ENCODE measurements around the gene FHIT. TPM values are rescaled to one million over a fixed set of nuclear protein-coding genes. Genes with fewer than 3 reads are reported as not detected.

Gene FHIT
- total RNA-seq, 1 donor = 2.2 TPM

DNA sequence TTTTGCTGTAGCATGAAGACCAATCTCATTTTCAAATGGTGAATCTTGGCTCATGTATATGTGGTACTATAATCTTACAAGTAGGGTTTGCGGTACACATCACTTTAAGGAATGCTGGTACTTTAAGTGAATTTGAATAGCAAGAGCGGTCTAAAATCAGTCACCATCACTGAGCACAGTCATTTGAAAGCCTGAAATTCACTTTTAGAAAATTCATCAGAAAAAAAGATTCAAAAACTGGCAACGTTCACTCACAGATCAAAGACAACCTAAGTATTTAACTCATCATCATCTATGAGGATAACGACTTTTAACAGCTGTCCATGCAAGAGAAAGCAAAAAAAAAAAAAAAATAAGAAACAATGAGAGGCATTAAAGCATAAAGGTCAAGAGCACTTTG lies 111.6 kb downstream of the FHIT start:
- DNase-seq (ENCODE audit: low read depth) = no peak
- no peak for TF ChIP-seq CTCF (IDR thresholded peaks at IDR 0.05; ENCODE audit: insufficient read depth, low read depth, low read length)
- no peak overlapping the region for H3K4me3 ChIP-seq (ENCODE audit: low read depth, low read length)

DNA sequence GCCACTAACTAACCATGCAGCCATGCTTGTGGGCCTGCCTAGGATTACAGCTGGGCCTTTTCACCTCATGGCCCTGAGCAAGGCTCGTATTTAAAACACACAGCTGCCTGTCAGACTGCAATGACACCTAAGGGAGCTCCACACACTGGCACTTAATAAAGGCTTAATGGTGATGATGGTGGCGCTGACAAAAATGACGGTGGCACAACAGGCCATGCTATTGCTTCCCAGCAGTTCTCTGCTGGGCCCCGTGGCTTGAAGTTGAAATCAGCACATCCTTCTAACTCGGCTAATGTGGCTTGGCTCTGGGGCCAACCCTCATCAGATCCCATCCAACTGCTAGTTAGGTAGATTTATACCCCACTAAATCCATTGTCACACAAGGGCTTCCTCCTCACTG lies 112.9 kb downstream of the FHIT start:
- H3K4me3 ChIP-seq (ENCODE audit: low read depth, low read length) = no peak overlapping the region
- DNase-seq (ENCODE audit: low read depth) = no peak
- no peak for TF ChIP-seq CTCF (IDR thresholded peaks at IDR 0.05; ENCODE audit: insufficient read depth, low read depth, low read length)

DNA sequence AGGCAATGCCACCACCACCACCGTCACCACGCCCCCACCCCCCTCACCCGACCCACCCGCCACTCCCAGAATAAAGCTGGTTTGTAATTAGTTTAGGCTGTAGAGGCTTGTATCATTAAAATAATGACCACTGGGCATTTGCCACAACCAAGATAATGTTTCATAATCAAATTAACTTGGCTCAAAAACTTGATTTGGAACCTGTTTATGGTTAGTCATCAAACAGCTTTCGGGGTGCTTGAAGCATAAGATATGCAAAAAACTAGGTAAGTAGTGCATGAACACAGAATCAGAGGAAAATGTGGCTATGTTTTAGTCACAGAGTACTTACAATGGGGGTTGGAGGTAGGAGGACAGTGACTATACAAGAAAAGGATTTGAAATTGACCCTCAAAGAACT lies 115.1 kb downstream of the FHIT start:
- no peak for TF ChIP-seq CTCF (IDR thresholded peaks at IDR 0.05; ENCODE audit: insufficient read depth, low read depth, low read length)
- no peak overlapping the region for H3K4me3 ChIP-seq (ENCODE audit: low read depth, low read length)
- DNase-seq (ENCODE audit: low read depth) = no peak

GRCh38 chr3:61134532-61134931 lies 116.7 kb downstream of the FHIT start:
- no peak for TF ChIP-seq CTCF (IDR thresholded peaks at IDR 0.05; ENCODE audit: insufficient read depth, low read depth, low read length)
- no peak overlapping the region for H3K4me3 ChIP-seq (ENCODE audit: low read depth, low read length)
- no peak for DNase-seq (ENCODE audit: low read depth)

- H3K4me3 ChIP-seq (ENCODE audit: low read depth, low read length) = no peak overlapping the region
- DNase-seq (ENCODE audit: low read depth) = no peak
- TF ChIP-seq CTCF (IDR thresholded peaks at IDR 0.05; ENCODE audit: insufficient read depth, low read depth, low read length) = no peak
Observed at GRCh38 chr3:61132062-61132461, 119.2 kb downstream of the FHIT start.

DNA sequence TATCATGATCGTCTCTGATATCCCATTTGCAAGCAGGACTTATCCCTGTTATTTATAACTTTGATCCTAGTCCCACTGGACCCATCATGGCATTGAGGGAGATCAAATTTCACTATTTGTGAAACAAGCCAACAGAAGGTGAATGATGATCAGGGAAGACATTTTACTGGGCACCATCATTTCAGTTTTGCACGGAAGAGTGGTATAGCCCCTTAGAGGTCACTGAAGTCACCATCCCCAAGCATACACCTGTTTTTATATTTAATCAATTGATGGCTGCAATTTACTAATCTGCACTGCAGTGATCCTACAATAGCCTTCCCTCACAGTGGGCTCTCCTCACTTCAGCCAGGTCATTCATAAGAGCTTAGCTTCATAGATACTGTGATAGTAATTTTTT lies 132.4 kb downstream of the FHIT start:
- DNase-seq (ENCODE audit: low read depth) = no peak
- no peak for TF ChIP-seq CTCF (IDR thresholded peaks at IDR 0.05; ENCODE audit: insufficient read depth, low read depth, low read length)
- H3K4me3 ChIP-seq (ENCODE audit: low read depth, low read length) = no peak overlapping the region

- no peak for TF ChIP-seq CTCF (IDR thresholded peaks at IDR 0.05; ENCODE audit: insufficient read depth, low read depth, low read length)
- DNase-seq (ENCODE audit: low read depth) = no peak
- no peak overlapping the region for H3K4me3 ChIP-seq (ENCODE audit: low read depth, low read length)
Observed at GRCh38 chr3:61117045-61117898, 134.0 kb downstream of the FHIT start.

Data from fibroblast of villous mesenchyme (primary cell).